GOT3 (cell line): ENCODE measurements around the gene NBEAL1.
"Not testable (repeated sequence)": the region's sequence is repeated elsewhere in the genome, so short reads cannot be mapped to it uniquely, and the experiment has no call there.

Experiments used
- DNase-seq: peaks from one replicate; lab custom pipeline; 2025; ENCODE audit warnings: mixed read lengths; lab: John Stamatoyannopoulos, UW

NBEAL1 gene

DNA sequence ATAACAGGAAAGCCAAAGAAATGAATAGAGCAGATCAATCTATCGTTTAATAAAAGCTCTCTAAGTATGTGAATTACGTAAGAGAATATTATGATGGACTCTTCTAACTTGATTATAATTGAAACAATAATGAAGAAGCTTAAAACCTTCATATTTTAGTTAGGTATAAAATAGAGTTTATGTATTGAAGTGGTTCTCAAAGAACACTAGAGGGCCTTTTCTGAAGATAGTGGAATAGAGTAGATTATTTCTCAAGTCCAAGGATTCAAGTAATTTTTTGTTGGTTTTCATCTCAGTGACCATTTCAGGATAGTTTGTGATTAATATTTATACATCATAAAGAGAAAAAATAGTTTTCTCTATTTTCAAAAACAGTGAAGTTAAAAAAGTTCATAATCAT lies 97.7 kb downstream of the NBEAL1 start:
- no peak for DNase-seq

DNA sequence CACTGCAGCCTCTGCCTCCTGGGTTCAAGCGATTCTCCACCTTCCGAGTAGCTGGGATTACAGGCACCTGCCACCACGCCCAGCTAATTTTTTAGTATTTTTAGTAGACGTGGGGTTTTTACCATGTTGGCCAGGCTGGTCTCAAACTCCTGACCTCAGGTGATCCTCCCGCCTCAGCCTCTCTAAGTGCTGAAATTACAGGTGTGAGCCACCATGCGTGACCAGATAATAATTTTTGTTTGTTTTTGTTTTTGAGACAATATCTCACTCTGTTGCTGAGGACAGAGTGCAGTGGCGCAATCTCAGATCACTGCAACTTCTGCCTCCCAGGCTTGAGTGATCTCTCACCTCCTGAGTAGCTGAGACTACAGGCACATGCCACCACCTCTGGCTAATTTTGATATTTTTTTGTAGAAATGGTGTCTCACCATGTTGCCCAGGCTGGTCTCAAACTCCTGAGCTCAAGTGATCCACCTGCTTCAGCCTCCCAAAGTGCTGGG lies 100.6 kb downstream of the NBEAL1 start:
- not testable (repeated sequence) for DNase-seq

DNA sequence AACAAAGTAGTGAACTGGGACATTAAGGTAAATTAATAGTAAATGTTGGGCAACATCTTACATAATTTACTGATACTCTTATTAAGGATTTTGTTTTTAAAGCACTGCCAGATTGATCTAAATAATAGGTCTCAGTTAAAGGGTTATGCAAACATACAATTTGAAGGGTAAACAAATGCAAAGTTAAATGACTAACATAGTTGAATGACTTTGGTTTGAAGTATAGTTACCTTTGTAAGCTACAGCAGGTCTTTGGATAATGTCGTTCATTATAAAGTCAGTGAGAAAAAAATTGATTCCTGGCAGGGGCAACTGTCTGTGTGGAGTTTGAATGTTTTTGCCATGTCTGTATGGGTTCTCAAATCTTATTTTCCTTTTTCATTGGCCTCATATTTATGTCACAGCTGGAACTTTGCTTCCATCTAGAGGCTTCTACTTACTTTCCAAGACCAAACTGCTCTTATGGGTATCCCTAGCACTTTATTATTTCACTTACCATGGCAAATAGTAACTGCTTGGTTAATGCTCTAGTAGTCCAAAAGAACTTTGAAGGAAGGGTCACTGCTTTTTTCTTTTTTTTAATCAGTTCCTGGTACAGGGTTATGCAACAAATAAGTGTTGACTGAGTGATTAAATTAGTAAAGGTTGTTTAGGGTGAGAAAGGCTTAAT lies 107.8 kb downstream of the NBEAL1 start:
- no peak for DNase-seq

DNA sequence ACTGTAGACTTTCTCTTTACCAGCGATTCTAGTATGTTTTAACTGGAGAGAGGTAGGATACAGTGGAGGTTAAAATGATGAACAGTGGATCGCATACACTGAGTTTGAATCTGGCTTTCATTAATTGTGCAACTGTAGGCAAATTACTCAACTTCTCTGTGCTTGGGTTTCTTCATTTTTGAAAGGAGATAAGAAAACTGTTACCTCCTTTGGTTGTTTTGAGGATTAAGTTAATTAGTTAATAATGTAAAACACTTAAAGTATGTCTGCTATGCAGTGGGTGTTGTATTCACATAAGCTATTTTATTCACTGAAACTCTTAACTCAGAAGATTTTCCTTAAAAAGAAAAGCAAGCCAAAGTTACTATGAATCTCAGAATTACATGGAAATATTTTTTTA lies 112.3 kb downstream of the NBEAL1 start:
- no peak for DNase-seq

DNA sequence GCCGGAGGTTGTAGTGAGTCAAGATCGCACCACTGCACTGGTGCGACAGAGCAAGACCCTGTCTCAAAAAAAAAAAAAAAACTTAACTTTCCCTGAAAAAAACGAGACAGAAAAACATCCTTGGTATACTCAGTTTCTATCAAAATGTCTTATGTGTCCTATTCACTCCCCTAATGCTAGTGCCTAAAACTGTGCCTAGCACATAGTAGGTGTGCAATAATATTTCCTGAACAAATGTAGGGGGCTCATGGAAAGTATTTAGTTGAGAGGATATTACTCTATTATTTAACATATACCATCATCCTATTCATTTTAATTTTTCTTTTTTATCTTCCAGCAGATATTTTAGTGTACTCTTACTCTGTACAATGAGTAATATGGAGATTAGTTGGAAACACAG lies 120.4 kb downstream of the NBEAL1 start:
- no peak for DNase-seq

DNA sequence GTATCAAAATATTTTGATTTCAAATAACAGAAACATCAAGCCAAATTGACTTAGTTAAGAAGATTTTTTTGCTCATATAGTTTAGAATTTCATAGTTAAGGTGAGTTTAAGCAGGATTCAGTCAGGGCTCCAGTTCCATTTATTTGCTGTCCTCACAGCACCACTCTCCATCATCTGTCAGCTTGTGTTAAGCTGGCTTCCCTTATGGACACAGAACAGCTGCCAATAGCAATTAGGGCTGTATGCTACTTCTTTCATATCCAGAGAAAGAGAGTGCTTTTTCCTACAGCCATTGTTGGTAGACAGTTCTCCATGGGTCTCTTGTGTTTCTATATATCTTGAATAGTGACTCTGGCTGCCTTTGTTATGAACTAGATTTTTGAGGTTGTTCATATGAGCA lies 128.7 kb downstream of the NBEAL1 start:
- DNase-seq: no peak

DNA sequence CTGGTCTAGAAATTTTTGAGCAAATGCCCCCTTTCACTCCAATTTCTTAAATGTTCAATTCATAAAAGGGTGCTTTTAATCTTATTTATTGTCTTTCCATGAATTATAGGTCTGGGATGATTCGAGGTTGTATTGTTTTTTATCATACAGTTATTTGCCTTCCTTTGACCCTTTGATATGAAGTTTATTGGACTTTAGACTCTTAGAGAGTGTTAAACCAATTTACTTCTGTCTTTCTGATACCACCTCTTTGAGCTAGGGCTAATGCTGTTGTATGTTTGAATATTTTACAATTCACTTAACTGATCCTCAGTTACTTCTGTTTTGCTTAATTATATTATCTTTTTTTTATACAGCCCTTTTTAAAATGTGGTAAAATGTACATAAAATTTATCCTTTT lies 134.5 kb downstream of the NBEAL1 start:
- DNase-seq: no peak

DNA sequence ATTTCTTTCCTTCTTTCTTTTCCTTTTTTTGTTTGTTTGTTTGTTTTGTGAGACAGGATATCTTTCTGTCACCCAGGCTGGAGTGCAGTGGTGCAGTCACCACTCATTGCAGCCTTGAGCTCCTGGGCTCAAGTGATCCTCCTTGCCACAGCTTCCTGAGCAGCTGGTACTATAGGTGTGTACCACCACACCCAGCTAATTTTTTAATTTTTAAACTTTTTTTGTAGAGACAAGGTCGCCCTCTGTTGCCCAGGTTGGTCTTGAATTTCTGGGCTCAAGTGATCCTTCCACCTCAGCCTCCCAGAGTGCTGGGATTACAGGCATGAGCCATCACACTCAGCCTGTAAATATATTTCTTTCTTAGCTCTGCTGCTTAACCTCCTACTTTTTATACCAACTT lies 140.7 kb downstream of the NBEAL1 start:
- DNase-seq: no peak

DNA sequence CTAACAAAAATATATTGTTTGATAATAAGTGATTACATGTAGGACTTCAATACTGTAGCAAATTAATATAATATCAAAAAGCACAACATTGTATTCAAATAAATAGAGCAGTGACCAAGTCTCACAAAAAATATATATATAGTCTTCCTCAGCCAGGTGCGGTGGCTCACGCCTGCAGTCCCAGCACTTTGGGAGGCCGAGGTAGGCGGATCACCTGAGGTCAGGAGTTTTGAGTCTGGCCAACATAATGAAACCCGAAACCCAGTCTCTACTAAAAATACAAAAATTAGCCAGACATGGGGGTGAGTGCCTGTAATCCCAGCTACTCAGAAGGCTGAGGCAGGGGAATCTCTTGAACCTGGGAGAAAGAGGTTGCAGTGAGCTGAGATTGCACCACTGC lies 148.0 kb downstream of the NBEAL1 start:
- not testable (repeated sequence) for DNase-seq

DNA sequence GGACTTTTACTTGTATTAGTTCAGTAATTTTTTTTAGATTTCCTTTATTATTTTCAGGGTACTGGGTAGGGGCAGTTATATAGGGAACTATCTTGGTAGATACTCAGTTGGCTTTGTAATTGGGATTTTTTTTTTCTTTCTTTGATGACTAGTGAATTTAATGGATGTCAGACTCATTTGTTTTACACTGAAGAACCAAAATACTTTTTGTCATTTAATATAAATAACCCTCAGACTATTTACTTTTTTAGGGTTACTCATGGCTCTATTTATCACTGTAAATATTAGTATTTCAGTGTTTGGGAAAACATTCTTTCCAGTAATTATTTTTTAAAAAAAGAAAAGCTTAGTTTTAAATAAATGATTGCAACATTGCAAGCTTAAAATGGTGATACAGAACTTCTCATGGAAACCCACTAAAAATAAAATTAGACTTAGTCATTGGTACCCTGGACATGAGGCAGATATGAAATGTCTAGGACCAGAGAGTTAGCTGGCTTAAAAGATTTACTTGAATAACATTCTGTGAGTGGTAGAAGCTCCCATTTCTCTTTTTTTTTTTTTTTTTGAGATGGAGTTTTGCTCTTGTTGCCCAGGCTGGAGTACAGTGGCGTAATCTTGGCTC lies 149.7 kb downstream of the NBEAL1 start:
- DNase-seq: no peak

DNA sequence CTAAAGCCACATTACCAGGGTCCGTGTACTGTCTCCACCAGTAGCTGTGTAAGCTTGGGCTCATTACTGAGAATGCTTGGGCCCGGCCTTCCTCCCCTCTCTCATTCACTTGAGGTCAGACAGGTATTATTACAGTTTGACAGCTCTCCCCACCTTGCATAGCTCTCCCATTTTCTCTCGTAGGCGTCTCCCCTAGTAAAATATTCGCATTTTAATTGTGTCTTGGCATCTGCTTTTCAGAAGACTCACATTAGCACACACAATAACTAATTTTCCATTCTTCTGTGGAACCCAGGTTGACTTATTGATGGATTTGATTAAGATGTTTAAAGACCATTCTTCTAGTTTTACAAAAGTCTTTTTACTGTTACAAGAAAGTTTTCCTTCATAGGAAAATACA lies 153.1 kb downstream of the NBEAL1 start:
- no peak for DNase-seq

DNA sequence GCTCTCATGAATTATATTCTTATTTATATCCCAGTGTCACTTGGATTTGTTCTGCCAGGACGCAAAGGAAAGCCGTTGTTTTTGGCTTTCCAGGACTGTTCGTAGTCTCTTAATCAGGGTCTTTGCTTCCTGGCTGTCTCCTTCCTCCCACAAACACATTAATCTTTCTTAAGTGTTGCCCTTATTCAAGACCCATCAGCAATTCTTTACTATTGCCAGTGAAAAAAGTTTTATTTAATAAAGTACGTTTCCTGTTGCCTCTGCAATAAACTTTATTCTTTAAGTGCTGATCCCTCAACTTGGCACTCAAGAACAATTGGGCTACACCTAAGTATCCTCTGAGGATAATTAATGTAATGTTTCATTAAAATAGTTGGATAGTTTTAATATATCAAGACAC lies 155.8 kb downstream of the NBEAL1 start:
- no peak for DNase-seq

DNA sequence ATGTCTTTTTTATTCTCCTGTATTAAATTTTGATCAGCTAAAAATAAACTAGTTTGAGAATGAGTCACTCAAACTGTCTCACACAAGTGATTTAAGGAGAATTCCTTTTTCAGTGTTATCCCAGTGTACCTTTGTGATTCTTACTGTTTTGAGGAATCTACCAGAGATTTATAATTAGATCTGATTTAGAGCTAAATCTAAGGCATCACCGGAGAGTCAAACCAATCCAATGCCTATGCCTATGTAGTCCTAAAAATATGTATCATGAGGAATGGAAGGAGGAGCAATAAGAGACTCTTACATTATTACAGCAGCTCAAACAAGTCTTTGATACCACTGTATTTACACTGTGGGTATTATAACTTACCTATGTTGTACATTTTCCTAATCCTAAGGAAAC lies 160.7 kb downstream of the NBEAL1 start:
- no peak for DNase-seq

DNA sequence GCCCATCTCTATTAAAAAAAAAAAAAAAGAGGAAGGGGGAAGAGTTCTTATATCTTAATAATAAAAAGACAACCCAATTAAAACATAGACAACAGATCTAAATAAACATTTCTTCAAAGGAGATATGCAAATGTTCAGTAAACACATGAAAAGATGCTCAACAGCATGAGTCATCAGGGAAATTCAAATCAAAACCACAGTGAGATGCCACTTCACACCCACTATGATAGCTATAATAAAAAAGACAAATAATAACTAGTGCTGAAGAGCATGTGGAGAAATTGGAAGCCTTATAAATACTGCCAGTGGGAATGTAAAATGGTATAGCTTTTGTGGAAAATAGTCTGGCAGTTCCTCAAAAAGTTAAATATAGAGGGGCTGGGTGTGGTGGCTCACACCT lies 162.7 kb downstream of the NBEAL1 start:
- DNase-seq: no peak

DNA sequence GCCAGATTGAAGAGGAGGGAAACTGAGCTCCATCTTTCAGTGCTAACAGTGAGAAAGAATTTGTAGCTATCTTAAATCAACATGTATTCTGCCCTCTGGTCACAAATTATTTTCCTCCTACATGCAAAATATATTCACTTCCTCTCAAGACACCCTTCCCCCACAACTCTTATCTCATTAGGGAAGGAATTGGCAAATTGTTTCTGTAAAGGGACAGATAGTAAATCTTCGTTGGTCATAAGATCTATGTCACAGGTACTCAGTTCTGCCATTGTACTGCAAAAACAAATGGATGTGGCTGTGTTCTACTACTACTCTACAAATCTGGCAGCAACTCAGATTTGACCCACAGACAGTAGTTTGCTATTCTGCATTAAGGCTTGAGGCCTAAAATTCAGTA lies 171.2 kb downstream of the NBEAL1 start:
- DNase-seq: no peak

DNA sequence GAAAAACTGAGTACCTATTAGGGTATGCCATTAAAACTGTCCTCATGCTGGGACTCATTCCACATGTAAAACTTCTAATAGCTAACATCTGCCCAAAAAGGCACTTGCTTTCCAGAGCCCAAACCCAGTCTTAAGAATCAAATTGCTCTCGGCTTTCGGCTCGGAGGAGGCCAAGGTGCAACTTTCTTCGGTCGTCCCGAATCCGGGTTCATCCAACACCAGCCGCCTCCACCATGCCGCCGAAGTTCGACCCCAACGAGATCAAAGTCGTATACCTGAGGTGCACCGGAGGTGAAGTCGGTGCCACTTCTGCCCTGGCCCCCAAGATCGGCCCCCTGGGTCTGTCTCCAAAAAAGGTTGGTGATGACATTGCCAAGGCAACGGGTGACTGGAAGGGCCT lies 175.9 kb downstream of the NBEAL1 start:
- not testable (repeated sequence) for DNase-seq

DNA sequence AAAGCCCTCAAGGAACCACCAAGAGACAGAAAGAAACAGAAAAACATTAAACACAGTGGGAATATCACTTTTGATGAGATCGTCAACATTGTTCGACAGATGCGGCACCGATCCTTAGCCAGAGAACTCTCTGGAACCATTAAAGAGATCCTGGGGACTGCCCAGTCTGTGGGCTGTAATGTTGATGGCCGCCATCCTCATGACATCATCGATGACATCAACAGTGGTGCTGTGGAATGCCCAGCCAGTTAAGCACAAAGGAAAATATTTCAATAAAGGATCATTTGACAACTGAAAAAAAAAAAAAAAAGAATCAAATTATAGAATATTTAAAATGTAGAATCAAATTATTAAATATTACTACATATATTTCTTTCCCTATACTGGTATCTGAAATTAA lies 176.4 kb downstream of the NBEAL1 start:
- DNase-seq: not testable (repeated sequence)

DNA sequence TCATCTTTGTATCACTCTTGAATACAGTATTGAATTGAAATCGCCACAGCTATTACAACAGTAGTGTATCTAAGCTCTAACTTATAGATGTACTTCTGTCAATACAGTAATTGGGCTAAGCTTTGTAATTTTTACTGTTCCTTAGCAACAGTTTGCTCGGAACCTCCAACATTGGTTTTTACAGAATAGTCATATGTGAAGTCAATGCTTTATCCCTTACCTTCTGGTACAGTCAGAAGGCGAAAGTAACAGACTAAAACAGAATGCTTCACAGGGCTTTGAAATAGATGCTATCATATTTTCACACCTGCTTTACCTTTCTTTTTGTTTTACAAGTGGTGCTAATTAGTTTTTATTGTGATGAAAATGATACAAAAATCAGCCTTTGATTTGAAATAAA lies 177.3 kb downstream of the NBEAL1 start:
- DNase-seq: no peak

DNA sequence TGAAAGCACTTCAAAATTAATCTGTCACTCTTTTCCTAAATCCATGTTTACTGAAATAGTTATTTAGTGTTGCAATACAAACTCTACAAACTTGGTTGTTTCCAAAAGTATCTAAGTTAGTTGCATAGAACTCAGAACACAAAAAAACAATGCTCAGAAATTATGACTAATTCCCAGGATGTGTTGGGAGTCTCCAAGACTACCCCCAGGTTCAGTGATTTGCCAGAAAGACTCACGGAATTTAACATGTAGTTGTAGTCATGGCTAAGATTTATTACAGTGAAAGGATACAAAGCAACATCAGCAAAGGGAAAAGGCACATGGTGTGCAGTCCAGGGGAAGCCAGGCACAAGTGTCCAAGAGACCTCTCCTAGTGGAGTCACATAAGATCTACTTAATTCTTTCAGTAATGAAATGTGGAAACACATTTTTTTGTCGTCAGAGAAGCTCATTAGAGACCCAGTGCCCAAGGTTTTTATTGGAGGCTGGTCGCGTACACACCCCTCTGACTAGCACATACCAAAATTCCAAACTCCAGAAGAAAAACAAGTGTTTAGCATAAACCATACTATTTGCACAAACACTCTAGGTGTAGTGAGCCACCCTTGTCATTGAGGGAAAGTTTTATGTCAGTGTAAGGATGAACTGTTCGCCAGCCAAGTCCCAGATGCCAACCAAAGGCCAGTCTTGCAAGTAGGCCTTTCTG lies 180.8 kb downstream of the NBEAL1 start:
- no peak for DNase-seq

DNA sequence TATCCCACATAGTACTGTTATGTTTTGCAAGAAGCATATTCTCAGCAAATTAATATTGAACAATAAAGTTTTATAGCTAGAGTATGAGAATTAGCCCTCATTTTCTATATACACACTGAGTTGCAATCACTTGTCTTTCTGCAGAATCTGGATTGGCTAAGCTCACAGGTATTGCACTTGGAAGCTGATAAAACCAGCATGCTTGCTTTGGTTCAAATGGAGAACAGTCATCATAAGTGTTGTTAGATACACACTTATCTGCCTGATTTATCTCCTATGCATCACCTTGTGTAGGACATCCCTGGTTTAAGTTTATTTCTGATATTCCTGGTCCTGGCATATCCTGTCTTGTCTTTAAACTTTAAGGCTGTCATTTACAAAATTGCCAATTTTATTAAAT lies 186.2 kb downstream of the NBEAL1 start:
- no peak for DNase-seq

DNA sequence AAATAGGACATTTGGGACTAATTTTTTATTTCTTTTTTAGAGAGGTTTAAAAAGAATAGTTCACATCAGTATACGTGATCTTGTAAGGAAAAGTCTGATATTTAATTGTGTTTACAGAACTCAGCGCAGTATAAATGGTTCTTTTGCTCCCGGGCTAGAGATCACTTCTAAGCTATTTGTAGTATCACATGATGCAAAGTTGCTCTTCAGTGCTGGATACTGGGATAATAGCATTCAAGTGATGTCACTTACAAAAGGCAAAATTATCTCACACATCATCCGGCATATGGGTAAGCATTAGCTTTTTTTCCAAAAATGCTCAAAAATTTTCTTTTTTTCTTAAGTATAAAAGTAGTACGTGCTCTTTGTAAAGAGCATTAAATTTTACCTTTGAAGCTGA lies 186.8 kb downstream of the NBEAL1 start:
- DNase-seq: no peak

DNA sequence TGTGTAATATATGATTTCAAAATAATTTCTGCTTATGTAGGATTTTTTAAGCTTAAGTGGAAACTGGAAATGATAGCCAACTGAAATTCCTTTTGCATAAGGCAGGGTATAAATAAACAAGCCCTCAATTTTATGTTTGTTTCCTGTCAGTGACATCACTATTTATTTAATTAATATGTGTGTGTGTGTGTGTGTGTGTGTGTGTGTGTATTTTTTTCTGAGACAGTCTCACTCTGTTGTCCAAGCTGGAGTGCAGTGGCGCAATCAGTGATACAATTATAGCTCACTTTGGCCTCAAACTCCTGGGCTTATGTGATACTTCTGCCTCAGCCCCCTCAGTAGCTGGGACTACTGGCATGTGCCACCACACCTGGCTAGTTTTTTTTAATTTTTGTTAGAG lies 194.9 kb downstream of the NBEAL1 start:
- DNase-seq: no peak

DNA sequence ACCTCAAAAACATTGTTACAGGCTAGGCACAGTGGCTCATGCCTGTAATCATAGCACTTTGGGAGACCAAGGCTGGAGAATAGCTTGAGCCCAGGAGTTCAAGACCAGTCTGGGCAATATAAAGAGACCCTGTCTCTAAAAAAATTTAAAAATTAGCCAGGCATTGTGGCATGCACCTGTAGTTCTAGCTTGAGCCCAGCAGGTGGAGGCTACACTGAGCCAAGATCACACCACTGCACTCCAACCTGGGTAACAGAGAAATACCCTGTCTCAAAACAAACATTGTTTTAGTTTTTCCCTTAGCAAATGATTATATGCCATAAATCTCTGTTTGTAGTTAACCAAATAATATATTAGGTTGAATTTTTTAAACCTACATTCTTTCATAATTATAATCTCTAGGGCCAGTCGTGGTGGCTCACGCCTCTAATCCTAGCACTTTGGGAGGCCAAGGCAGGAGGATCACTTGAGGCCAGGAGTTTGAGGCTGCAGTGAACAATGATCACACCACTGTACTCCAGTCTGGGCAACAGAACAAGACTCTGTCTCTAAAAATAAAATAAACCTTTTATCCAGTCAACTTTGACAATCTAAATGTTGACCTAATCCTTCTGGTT lies 210.9 kb downstream of the NBEAL1 start:
- DNase-seq: no peak
